ENCODE results near the gene CLEC18B. TPM values are rescaled to one million over a fixed set of nuclear protein-coding genes. Genes with fewer than 3 reads are reported as not detected.
"Not testable (repeated sequence)": the region's sequence is repeated elsewhere in the genome, so short reads cannot be mapped to it uniquely, and the experiment has no call there.

CLEC18B gene
- not detected for total RNA-seq
- long read RNA-seq: 0 reads

DNA sequence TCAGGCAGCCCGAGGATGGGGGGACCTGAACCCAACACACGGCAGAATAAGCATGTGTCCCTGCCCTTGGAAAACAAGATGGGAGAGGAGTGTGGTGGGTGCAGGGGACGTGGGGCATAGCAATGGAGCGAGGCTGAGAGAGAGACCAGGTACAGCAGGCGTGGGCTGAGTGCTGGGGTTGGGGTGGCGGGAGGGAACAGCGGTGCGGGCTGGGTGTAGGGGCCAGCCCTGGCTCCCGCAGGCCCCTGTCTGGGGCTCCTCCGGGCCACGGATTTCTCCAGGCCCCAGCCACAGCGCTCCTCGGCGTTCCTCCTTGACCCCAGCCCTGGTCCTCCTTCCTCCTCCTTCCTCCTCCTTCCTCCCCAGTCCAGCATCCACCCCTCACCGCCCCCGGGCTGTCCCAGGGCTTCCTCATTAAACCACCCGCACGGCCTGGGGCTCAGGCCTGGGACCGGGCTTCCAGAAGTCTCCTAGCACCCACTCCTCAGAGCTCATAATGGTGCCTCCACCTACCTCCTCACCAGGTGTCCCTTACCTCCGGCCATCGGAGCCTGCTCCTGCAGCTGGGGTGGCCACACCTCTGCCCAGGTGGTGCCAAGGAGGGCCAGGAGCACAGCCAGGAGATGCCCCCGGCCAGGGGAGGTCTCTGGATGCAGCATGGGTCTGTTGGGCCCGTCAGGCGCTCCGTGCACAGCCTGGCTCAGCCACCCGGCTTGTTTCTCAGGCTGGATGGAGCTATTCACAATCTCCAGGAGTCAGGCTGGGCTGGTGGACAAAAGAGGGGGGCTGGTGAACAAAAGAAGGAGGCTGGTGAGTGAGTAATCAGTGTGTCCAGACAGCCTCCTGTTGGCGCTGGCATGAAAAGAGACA lies at the start of gene CLEC18B:
Gene CLEC18B (minus strand): TSS at position 867 of the 870 bp plus-strand sequence. CDS start 208 bp downstream, at position 659.
- ATAC-seq; DNase-seq; intact Hi-C loops (cut with micrococcal nuclease): not testable (repeated sequence)

DNA sequence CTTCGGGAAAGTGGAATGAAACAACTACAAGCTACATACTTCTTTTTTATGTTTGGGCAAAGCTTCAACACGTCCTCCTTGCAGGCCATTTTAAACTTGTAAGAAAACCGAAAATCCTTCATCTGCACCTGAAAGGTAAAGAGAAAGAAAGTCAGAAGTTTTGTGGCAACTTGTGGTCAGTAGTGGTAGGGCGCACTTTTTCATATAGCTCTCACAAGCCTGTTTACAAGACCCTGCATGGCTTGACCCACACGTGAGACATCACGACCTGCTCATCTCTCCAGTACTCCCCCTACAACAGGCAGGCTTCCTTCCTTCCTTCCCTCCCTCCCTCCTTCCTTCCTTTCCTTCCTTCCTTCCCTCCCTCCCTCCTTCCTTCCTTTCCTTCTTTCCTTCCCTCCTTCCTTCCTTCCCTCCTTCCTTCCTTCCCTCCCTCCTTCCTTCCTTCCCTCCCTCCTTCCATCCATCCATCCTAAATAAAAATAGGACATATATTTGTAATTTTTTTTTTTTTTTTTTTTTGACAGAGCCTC lies 48.7 kb upstream of the CLEC18B start:
- intact Hi-C loops (cut with micrococcal nuclease): loop anchor here (10.0 kb wide), 1 partner anchor 155 kb away; no protein-coding TSS in a partner anchor
- ATAC-seq (no peak), DNase-seq (no peak)

DNA sequence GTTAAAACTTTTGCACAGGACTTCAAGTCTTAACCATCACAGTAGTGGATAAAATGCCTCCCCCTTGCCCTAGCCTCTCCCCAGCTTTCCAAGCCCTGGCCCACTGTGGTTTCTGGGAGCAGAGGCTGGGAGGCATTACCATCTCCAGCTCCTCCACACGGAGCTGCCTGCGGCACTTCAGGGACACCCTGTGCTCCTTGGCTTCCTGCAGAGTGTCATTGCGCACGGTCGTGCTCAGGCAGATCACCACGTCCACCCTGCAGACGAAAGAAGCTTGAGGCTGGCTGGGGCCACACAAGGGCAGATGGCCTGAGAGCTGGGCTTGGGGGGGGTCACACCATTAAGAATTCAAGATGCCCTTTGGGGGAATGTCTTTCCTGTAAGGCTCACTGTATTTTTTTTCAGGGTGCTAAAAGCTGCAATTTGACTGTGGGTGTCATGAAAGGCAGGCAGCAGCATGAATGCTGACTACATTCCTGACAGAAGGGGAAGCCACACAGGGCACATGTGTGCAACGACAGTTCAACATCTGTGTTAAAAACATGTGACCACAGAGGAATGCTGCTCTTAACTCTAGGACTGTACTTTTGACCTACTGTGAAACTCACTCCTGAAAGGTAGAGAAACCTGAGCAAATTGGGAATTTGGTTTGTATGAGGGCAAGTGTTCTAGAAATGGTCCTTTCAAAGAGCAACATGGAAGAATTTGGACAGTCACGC lies 47.7 kb upstream of the CLEC18B start:
- no peak for DNase-seq
- intact Hi-C loops (cut with micrococcal nuclease): no loop called here

DNA sequence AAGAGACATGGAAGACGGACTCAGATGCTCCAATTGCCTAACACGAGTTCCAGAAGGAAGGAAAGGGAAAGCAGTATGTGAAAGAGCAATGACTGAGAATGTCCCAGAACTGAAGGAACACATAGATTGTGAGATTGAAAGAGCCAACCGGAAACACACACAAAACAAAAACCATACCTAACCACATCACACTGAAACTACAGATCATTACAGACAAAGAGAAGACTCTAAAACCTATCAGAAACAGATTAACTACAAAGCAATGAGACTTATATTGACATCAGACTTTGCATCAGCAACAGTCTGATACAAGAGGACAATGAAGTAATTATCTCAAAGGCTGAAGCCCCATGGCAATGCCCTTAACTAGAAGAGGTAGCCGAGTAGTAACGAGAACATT lies 45.6 kb upstream of the CLEC18B start:
- intact Hi-C loops (cut with micrococcal nuclease): no loop called here
- no peak for DNase-seq
- no peak for ATAC-seq

More for the DNA sequence above, 47.7 kb upstream of the CLEC18B start:
- ATAC-seq: no peak

DNA sequence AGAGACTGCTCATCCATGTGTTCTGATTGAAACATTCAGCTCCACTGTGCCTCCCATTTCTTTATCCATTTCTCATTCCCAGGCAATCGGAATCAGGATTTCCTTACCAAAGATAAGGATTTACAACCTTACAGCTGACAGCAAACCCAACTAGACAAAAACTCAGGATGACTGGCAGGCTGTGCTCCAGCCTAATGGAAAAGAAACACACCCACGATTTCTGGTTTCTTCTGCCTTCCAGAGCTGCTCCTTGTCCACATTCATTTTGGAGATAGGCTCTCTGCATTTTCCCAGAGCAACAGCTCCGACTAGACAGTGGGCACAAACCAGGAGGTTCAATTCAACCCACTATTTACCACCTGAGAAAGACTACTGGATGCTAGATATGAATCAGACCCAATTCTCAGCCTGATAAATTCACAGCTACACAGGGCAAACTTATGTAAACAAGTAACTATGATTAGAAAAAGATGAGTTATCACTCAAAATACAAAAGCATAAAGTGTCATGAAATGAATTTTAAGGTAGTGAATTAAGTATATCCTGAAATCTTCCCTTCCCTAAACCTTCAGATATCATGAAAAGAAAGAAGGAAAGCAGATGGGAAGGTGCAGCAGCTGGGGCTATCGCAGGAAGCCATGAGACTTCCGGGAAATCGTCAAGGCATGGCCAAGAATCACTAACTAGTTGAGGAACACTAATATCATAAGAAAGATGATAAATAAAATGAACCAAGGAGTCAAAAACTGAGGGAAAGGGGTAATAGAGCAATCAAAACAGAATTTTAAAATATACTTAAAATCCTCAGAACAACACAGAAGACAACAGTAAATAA lies 44.8 kb upstream of the CLEC18B start:
- ATAC-seq (peak; percentile 29), DNase-seq (peak; percentile 44)
- intact Hi-C loops (cut with micrococcal nuclease): no loop called here

DNA sequence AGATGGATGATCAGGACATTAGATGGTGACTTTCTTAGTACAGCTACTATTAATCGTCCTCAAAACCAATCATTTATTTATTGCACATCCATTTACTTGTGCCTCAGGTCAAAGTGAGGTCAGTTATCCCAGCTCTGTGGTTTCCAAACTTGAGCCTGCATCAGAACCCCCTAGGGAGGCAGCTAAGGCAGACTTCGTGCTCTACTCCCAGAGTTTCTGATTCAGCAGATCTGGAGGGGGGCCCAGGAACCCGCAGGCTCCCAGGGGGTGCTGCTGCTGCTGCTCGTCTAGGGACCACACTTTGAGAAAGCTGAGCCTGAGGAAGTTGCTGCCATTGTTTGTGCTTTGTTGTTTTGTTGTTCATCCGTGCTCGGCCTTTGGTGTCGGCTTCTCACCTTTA lies 44.0 kb upstream of the CLEC18B start:
- DNase-seq: no peak
- peak; percentile 37 for ATAC-seq
- intact Hi-C loops (cut with micrococcal nuclease): no loop called here

DNA sequence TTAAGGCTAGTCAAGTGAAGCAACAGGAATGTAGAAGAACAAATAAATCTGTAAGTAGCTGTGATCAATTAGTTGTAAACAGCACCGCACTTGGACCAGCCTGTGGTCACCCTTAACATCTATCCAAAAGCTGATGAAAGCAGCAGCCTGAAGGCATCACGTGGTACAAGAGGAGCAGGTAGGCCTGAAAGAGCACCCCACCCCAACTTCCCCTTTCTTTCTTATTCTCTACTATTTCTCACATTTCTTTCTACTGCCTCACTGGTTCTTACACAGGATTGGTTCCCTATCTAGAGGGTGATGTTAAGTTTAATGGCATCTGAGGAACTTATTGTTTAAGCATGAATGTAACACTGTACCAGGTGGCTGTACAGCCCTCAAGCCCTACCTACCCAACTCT lies 42.6 kb upstream of the CLEC18B start:
- intact Hi-C loops (cut with micrococcal nuclease): no loop called here
- ATAC-seq: no peak

DNA sequence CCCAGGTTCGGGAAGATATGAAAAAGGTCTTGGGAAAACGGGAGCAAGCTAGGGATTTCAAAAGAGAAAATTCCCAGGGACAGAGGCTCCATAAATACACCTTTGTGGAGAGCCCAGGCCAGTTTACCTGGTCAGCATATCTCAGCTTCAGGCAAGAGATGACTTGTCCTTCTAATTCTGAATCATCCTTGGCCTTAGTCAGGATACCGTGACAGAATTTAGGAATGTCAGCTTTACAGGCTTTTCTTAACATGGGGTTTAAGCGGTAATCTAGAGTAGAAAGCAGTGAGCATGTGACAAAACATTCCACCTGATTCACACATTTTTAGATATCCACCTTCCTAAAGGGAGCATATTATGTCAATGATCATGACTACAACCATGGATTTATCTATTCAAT lies 41.1 kb upstream of the CLEC18B start:
- no peak for ATAC-seq
- no peak for DNase-seq
- intact Hi-C loops (cut with micrococcal nuclease): no loop called here

More for the DNA sequence above, 42.6 kb upstream of the CLEC18B start:
- no peak for DNase-seq

DNA sequence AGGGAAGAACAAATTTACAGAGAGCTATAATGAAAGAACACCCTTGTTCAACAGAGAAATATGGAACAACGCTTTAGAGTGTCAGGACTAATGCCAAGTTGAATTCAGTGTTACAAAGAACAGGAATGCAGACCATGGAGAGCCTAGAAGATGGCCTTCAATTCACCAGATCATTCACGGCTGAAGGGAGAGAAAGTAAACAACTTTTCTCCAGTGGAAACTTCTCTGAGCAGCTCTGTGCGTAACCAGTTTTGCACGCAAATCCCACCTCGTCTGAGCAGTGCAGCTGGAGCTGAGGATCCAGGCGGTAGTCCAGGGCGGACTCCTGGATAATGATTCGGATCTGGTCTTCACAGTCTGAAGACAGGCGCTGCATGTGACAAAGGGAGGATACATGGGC lies 40.5 kb upstream of the CLEC18B start:
- DNase-seq (no peak), ATAC-seq (no peak)
- intact Hi-C loops (cut with micrococcal nuclease): no loop called here

DNA sequence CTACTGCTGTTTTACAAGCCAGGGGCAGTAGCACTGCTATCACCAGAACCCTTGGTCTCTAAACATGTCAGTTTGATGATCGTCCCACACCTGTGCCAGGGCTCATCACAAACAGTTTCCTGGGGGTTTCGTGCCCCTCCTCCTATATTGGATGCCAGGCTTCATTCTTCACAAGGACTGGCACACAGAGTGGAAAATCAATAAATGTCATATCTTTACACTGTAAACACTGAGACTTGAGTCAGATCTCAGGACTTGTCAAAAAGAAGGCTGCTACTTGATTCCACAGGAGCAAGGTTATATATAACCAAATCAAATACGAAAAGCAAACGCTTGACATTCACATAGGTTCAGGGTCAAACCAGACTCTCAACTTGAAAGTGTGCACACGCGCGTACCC lies 39.3 kb upstream of the CLEC18B start:
- DNase-seq (no peak), ATAC-seq (no peak)
- intact Hi-C loops (cut with micrococcal nuclease): no loop called here

DNA sequence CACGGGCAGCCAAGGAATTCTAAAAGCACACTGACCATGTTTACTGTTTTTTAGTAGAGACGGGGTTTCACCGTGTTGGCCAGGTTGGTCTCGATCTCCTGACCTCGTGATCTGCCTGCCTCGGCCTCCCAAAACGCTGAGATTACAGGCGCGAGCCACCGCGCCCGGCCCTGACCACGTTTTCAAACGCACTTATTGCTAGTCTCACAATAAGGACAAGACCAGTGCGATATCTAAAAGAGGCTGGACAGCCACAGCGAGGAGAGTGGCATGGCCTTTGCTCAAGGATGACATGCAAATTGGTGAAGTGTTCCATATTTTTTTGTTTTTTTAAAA lies 35.0 kb upstream of the CLEC18B start:
- intact Hi-C loops (cut with micrococcal nuclease): no loop called here
- no peak for DNase-seq

DNA sequence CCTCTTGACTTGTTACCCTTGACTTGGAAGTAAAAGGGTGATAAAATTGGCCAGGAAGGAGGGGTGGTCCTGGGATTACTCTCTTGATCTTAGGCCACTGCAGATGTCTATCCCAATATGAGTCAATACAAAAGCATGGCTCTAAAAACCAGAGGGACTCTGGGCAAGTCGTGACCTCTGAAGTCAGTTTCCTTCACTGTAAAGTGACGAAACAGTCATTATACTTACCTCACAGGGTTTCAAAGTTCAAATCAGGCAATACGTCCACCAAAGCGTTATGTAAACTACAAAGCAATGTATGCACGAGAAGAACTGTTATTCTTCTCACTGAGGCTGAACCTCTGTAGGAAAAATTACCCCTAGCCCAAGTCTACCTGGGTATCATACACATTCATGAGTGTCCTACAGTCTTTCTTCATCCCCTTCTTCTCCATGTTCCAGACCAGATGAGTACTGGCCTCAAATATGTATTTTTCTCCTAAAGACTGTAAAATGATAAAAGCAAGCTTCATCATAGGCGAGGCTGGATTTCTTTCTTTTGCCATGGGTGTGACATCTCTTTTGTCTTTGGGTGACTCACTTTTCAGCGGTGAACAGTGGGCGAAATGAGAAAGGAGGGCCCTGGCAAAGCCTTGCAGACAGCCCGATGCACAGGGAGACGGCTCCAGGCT lies 34.5 kb upstream of the CLEC18B start:
- intact Hi-C loops (cut with micrococcal nuclease): no loop called here
- ATAC-seq (no peak), DNase-seq (no peak)

More for the DNA sequence above, 35.0 kb upstream of the CLEC18B start:
- ATAC-seq: no peak

DNA sequence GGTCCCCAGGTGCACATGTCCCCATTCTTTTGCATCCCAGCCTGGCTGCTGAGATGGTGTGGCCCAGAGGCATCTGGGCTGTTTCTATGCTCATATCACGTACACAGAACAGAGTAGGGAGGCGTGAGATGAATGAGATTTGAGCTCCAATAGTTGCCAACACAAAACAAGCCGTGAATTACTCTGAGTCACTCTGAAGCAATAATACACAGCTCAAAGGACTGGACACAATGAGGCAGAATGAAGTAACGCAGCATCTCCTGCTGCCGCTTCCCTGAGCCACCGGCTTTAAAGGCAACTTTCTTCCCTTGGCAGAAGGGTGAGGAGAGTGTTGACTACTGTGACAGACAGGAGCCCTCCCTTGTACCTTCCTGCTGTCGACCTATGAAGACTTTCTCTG lies 33.9 kb upstream of the CLEC18B start:
- intact Hi-C loops (cut with micrococcal nuclease): no loop called here
- no peak for ATAC-seq
- no peak for DNase-seq

DNA sequence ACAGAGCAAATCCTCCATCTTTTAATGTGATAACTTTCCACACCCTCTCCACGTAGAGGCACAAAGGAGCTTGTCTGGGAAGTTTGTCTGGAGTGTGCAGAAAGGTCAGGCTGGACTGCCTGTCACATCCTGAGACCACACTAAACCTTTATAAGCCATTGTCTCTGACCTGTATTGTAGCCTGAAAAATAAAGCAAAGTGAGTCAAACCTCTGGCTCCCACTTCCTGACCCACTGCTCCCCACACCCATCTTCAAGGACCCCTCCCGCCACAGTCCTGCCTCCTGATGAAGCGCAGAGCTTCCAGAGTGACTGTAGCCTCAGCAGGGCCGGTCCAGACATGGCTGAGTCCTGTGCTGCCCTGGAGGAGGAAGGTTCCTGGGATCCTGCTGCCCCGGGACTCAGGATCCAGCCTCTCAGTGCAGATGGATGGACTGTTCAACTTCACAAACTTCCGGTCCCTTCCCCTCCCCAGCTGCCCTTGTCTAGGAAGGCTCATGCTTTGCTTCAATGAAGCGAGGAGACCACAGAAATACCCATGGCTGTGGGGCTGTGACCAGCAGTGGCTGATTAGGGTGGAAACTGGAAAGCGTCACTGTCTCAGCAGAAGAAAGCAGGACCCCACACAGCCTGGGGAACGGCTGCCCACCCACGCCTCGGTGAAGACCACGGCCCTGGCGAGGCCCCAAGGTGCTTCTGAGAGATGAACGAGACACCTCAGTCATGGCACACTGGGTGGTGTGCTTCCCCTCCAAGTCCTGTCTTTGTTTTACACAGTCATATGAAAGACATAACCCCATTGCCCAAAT lies 30.9 kb upstream of the CLEC18B start:
- intact Hi-C loops (cut with micrococcal nuclease): no loop called here
- ATAC-seq: no peak

DNA sequence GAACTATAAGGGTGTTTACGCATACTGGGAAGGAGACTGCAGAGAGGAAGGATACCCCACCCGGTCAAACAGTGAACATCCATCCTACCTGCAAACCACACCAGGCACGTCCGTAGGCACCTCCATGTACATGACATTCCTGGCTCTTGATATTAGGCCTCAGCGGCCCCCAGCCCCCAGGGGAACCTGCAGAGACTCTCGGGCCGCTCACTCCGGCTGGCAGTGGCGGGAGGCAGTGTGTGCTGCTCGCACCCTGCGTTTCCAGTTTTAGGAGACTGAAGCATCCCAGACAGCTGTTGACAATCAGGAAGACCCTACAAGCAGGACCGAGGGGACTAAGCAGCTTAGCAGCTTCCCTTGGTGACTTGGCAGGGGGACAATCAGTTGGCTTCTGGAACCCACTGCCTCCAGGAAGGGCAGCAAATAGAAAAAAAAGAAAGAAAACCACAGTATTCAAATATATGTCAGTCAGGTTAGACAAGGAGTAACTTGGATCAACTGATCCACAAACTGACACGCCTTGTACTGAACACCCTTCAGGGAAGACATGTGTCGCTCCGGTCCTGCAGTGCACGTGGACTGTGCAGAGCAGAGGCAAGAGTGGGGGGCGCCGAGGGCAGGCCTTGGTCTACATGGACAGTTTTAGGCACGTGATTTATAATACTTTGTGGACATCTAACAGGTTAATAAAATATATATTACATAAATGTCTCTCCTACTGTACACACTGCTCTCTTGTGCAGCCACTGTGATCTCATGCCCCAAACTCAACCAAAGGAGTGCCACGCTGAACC lies 29.9 kb upstream of the CLEC18B start:
- no peak for DNase-seq
- intact Hi-C loops (cut with micrococcal nuclease): no loop called here
- no peak for ATAC-seq

More for the DNA sequence above, 30.9 kb upstream of the CLEC18B start:
- no peak for DNase-seq

DNA sequence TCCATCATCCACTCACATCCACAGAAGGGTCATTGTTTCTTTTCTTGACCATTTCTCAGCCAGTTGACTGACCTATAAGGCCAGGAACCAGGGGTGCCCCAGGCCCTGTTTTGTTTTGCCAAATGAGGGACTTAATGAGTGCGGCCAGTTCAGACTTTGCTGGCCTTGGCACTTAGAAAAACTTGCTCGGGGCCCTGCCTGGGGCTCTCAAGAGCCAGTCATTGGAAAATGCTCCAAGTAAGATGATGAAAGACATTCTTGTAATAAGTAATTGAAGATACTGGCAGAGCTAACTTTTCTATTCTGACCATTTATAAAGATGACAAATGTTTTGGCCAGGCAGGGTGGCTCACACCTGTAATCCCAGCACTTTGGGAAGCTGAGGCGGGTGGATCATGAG lies 29.0 kb upstream of the CLEC18B start:
- intact Hi-C loops (cut with micrococcal nuclease): no loop called here
- no peak for DNase-seq
- ATAC-seq: no peak

DNA sequence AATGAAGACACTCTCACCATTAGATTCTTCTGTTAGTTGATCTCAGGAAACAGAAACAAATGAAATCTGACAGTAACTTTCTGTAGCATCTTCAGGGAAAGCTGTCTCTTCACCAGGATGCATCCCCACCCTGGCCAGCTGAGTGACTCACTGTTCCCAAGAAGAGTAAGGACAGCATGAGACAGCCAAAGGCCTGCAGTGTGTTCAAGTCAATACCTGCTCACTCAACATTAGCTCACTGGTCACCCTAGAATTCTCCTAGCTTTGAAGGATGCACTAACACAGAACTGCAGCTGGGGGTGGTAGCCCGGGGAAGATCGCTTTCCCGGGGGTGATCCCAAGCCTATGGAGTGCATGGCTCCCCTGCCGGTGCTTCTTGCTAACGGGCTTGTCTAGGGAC lies 28.2 kb upstream of the CLEC18B start:
- intact Hi-C loops (cut with micrococcal nuclease): no loop called here
- DNase-seq (no peak), ATAC-seq (peak; percentile 25)
